ENCODE results near the gene CRACR2A. TPM values are rescaled to one million over a fixed set of nuclear protein-coding genes. Genes with fewer than 3 reads are reported as not detected.

Gene CRACR2A
- total RNA-seq, 1 donor from 2014 or later, result 3.0 TPM

GRCh38 chr12:3633396-3633795 lies 119.5 kb downstream of the CRACR2A start:
- H3K36me3 Mint-ChIP-seq (ENCODE audit: insufficient read depth), result no peaks in the 10 kb centered on the region
- no peaks in the 10 kb centered on the region for H3K9me3 Mint-ChIP-seq (ENCODE audit: low read depth)
- no peak overlapping the region for H3K4me3 Mint-ChIP-seq (ENCODE audit: low read depth)
- H3K27ac Mint-ChIP-seq, result no peak overlapping the region
- no peak for DNase-seq (ENCODE audit: low spot score, unreplicated experiment)
- TF ChIP-seq CTCF (IDR thresholded peaks at IDR 0.05; ENCODE audit: unreplicated experiment), result no peak
- H3K4me1 Mint-ChIP-seq (ENCODE audit: low read depth), result peaks cover 15% of the 10 kb centered on the region
- peaks cover 50% of the 10 kb centered on the region for H3K27me3 Mint-ChIP-seq

GRCh38 chr12:3632754-3633153 lies 120.2 kb downstream of the CRACR2A start:
- H3K27me3 Mint-ChIP-seq, result peaks cover 51% of the 10 kb centered on the region
- H3K9me3 Mint-ChIP-seq (ENCODE audit: low read depth), result no peaks in the 10 kb centered on the region
- no peaks in the 10 kb centered on the region for H3K36me3 Mint-ChIP-seq (ENCODE audit: insufficient read depth)
- H3K4me3 Mint-ChIP-seq (ENCODE audit: low read depth), result no peak overlapping the region
- TF ChIP-seq CTCF (IDR thresholded peaks at IDR 0.05; ENCODE audit: unreplicated experiment), result no peak
- H3K4me1 Mint-ChIP-seq (ENCODE audit: low read depth), result peaks cover 15% of the 10 kb centered on the region
- no peak for DNase-seq (ENCODE audit: low spot score, unreplicated experiment)
- no peak overlapping the region for H3K27ac Mint-ChIP-seq

DNA sequence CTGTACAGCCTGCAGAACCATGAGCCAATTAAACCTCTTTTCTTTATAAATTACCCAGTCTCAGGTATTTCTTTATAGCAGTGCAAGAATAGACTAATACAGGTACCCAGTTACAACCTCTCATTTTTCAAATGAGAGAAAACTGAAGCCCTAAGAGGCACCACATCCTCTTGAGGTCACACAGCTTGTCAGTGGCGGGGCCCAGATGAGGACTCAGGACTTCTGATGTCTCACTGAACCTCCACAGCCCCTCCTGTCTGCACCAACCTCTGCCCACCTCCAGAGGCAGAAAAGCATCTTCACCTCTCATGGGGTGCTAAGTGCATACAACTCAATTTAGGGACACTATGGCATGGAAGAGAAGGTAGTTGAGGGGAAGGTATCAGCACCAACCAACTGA lies 120.7 kb downstream of the CRACR2A start:
- Mint-ChIP-seq H3K27me3 (peaks cover 49% of the 10 kb centered on the region), H3K36me3 (ENCODE audit: insufficient read depth) (no peaks in the 10 kb centered on the region), H3K4me3 (ENCODE audit: low read depth) (no peak overlapping the region), H3K27ac (no peak overlapping the region), H3K9me3 (ENCODE audit: low read depth) (no peaks in the 10 kb centered on the region), H3K4me1 (ENCODE audit: low read depth) (peaks cover 10% of the 10 kb centered on the region)
- TF ChIP-seq CTCF (IDR thresholded peaks at IDR 0.05; ENCODE audit: unreplicated experiment), result no peak
- DNase-seq (ENCODE audit: low spot score, unreplicated experiment), result no peak

DNA sequence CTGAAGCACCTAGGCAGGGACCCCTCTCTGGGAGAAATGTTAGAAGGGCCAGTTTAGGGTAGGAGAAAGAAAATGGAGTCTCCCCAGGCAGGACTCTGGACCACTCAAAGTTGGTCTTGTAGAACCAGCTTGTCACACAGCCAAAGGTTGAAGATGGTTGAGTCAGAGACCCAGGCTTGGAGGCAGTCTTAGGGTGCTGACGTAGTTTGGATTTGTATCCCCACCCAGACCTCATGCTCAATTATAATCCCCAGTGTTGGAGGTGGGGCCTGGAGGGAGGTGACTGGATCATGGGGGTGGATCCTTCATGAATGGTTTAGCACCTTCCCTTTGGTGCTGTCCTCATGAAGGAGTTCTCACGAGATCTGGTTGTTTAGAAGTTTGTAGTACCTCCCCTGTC lies 121.2 kb downstream of the CRACR2A start:
- H3K27ac Mint-ChIP-seq, result no peak overlapping the region
- DNase-seq (ENCODE audit: low spot score, unreplicated experiment), result no peak
- H3K9me3 Mint-ChIP-seq (ENCODE audit: low read depth), result no peaks in the 10 kb centered on the region
- H3K4me3 Mint-ChIP-seq (ENCODE audit: low read depth), result no peak overlapping the region
- peaks cover 47% of the 10 kb centered on the region for H3K27me3 Mint-ChIP-seq
- TF ChIP-seq CTCF (IDR thresholded peaks at IDR 0.05; ENCODE audit: unreplicated experiment), result no peak
- H3K4me1 Mint-ChIP-seq (ENCODE audit: low read depth), result peaks cover 9% of the 10 kb centered on the region
- H3K36me3 Mint-ChIP-seq (ENCODE audit: insufficient read depth), result no peaks in the 10 kb centered on the region

GRCh38 chr12:3631272-3631637 lies 121.7 kb downstream of the CRACR2A start:
- H3K27me3 Mint-ChIP-seq, result peaks cover 44% of the 10 kb centered on the region
- no peaks in the 10 kb centered on the region for H3K36me3 Mint-ChIP-seq (ENCODE audit: insufficient read depth)
- TF ChIP-seq CTCF (IDR thresholded peaks at IDR 0.05; ENCODE audit: unreplicated experiment), result no peak
- no peak overlapping the region for H3K27ac Mint-ChIP-seq
- no peaks in the 10 kb centered on the region for H3K9me3 Mint-ChIP-seq (ENCODE audit: low read depth)
- DNase-seq (ENCODE audit: low spot score, unreplicated experiment), result no peak
- no peak overlapping the region for H3K4me3 Mint-ChIP-seq (ENCODE audit: low read depth)
- H3K4me1 Mint-ChIP-seq (ENCODE audit: low read depth), result peaks cover 9% of the 10 kb centered on the region

Data from progenitor cell of endocrine pancreas (in vitro differentiated cells).